Stimulated activated CD8-positive, alpha-beta memory T cell treated with anti-CD3 and anti-CD28 coated beads, Interleukin-15, amount 100 ng/mL, for 4 hours (primary cell): ENCODE data around the gene XPO6.
"Not testable (repeated sequence)": the region's sequence is repeated elsewhere in the genome, so short reads cannot be mapped to it uniquely, and the experiment has no call there.

Source experiments
- DNase-seq, 2 donors: peaks; one replicate each; pipeline ENCODE4 v3.0.0-alpha.2; 2020; ENCODE audit warnings: low read depth in 2 of 2

Gene XPO6

GRCh38 chr16:28149011-28149888, 62.5 kb downstream of the XPO6 start:
- DNase-seq = no peak

- DNase-seq = no peak
Observed at GRCh38 chr16:28146536-28146935, 65.2 kb downstream of the XPO6 start.

GRCh38 chr16:28145796-28146195, 66.0 kb downstream of the XPO6 start:
- DNase-seq = no peak

- DNase-seq = peak; percentile 21 to 30
Observed at GRCh38 chr16:28140788-28141618, 70.8 kb downstream of the XPO6 start.

- no peak for DNase-seq
Observed at GRCh38 chr16:28139530-28139929, 72.2 kb downstream of the XPO6 start.

GRCh38 chr16:28136751-28137434, 74.9 kb downstream of the XPO6 start:
- no peak for DNase-seq

GRCh38 chr16:28133666-28134065, 78.1 kb downstream of the XPO6 start:
- DNase-seq = no peak

GRCh38 chr16:28131743-28132393, 79.9 kb downstream of the XPO6 start:
- DNase-seq = no peak

- DNase-seq = no peak
Observed at GRCh38 chr16:28131181-28131580, 80.6 kb downstream of the XPO6 start.

GRCh38 chr16:28130099-28131088, 81.4 kb downstream of the XPO6 start:
- no peak for DNase-seq

- DNase-seq = no peak
Observed at GRCh38 chr16:28126684-28127620, 84.8 kb downstream of the XPO6 start.

- DNase-seq = no peak
Observed at GRCh38 chr16:28125592-28125991, 86.2 kb downstream of the XPO6 start.

GRCh38 chr16:28121527-28121926, 90.2 kb downstream of the XPO6 start:
- DNase-seq = no peak

- DNase-seq = no peak
Observed at GRCh38 chr16:28120754-28121153, 91.0 kb downstream of the XPO6 start.

- DNase-seq = no peak
Observed at GRCh38 chr16:28118637-28119036, 93.1 kb downstream of the XPO6 start.

GRCh38 chr16:28117168-28117565, 94.6 kb downstream of the XPO6 start:
- DNase-seq = no peak

- DNase-seq = not testable (repeated sequence)
Observed at GRCh38 chr16:28115866-28116265, 95.9 kb downstream of the XPO6 start.

- DNase-seq = no peak
Observed at GRCh38 chr16:28112908-28113307, 98.9 kb downstream of the XPO6 start.

GRCh38 chr16:28110977-28111376, 100.8 kb downstream of the XPO6 start:
- DNase-seq = no peak
